ENCODE results near the gene GEMIN7.

The GEMIN7 gene

GRCh38 chr19:45125360-45125759 is 46.3 kb downstream of the GEMIN7 start:
- Histone ChIP-seq H3K27ac (ENCODE audit: poor library complexity, severe bottlenecking) (no peak overlapping the region), H3K4me1 (ENCODE audit: insufficient read depth, poor library complexity, severe bottlenecking) (no peaks in the 10 kb centered on the region), H3K27me3 (ENCODE audit: insufficient read depth, poor library complexity, severe bottlenecking) (no peaks in the 10 kb centered on the region), H3K36me3 (ENCODE audit: low read depth) (no peaks in the 10 kb centered on the region; the same call in 1 of the 2 replicates), H3K9me3 (ENCODE audit: severe bottlenecking) (no peaks in the 10 kb centered on the region), H3K4me3 (ENCODE audit: severe bottlenecking) (no peak overlapping the region)
- TF ChIP-seq, protein P1, sequence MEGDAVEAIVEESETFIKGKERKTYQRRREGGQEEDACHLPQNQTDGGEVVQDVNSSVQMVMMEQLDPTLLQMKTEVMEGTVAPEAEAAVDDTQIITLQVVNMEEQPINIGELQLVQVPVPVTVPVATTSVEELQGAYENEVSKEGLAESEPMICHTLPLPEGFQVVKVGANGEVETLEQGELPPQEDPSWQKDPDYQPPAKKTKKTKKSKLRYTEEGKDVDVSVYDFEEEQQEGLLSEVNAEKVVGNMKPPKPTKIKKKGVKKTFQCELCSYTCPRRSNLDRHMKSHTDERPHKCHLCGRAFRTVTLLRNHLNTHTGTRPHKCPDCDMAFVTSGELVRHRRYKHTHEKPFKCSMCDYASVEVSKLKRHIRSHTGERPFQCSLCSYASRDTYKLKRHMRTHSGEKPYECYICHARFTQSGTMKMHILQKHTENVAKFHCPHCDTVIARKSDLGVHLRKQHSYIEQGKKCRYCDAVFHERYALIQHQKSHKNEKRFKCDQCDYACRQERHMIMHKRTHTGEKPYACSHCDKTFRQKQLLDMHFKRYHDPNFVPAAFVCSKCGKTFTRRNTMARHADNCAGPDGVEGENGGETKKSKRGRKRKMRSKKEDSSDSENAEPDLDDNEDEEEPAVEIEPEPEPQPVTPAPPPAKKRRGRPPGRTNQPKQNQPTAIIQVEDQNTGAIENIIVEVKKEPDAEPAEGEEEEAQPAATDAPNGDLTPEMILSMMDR (IDR thresholded peaks at IDR 0.05; ENCODE audit: poor library complexity, severe bottlenecking) = no peak
- ATAC-seq (ENCODE audit: low read depth) = no peak
- no peak for DNase-seq (ENCODE audit: low spot score)

- Histone ChIP-seq H3K27me3 (ENCODE audit: insufficient read depth, poor library complexity, severe bottlenecking) (no peaks in the 10 kb centered on the region), H3K27ac (ENCODE audit: poor library complexity, severe bottlenecking) (no peak overlapping the region), H3K36me3 (ENCODE audit: low read depth) (no peaks in the 10 kb centered on the region; the same call in 1 of the 2 replicates), H3K4me3 (ENCODE audit: severe bottlenecking) (no peak overlapping the region), H3K4me1 (ENCODE audit: insufficient read depth, poor library complexity, severe bottlenecking) (no peaks in the 10 kb centered on the region), H3K9me3 (ENCODE audit: severe bottlenecking) (no peaks in the 10 kb centered on the region)
- no peak for DNase-seq (ENCODE audit: low spot score)
- peak; percentile 65; the same call in 2 of the 3 replicates for ATAC-seq (ENCODE audit: low read depth)
- TF ChIP-seq, protein P1 (IDR thresholded peaks at IDR 0.05; ENCODE audit: poor library complexity, severe bottlenecking) = peak; percentile 63
Measured at GRCh38 chr19:45125975-45126493, 47.0 kb downstream of the GEMIN7 start.

- ATAC-seq (ENCODE audit: low read depth) = no peak
- H3K27ac ChIP-seq (ENCODE audit: poor library complexity, severe bottlenecking) = no peak overlapping the region
- H3K36me3 ChIP-seq (ENCODE audit: low read depth) = no peaks in the 10 kb centered on the region; the same call in 1 of the 2 replicates
- H3K4me3 ChIP-seq (ENCODE audit: severe bottlenecking) = no peak overlapping the region
- TF ChIP-seq, protein P1 (IDR thresholded peaks at IDR 0.05; ENCODE audit: poor library complexity, severe bottlenecking) = no peak
- no peaks in the 10 kb centered on the region for H3K27me3 ChIP-seq (ENCODE audit: insufficient read depth, poor library complexity, severe bottlenecking)
- no peaks in the 10 kb centered on the region for H3K9me3 ChIP-seq (ENCODE audit: severe bottlenecking)
- DNase-seq (ENCODE audit: low spot score) = no peak
- H3K4me1 ChIP-seq (ENCODE audit: insufficient read depth, poor library complexity, severe bottlenecking) = no peaks in the 10 kb centered on the region
Measured at GRCh38 chr19:45126654-45127053, 47.6 kb downstream of the GEMIN7 start.

GRCh38 chr19:45128146-45128545 is 49.1 kb downstream of the GEMIN7 start:
- TF ChIP-seq, protein P1 (IDR thresholded peaks at IDR 0.05; ENCODE audit: poor library complexity, severe bottlenecking) = no peak
- Histone ChIP-seq H3K27ac (ENCODE audit: poor library complexity, severe bottlenecking) (no peak overlapping the region), H3K36me3 (ENCODE audit: low read depth) (no peaks in the 10 kb centered on the region; the same call in 1 of the 2 replicates), H3K27me3 (ENCODE audit: insufficient read depth, poor library complexity, severe bottlenecking) (no peaks in the 10 kb centered on the region), H3K4me1 (ENCODE audit: insufficient read depth, poor library complexity, severe bottlenecking) (no peaks in the 10 kb centered on the region), H3K9me3 (ENCODE audit: severe bottlenecking) (no peaks in the 10 kb centered on the region), H3K4me3 (ENCODE audit: severe bottlenecking) (no peak overlapping the region)
- DNase-seq (ENCODE audit: low spot score) = no peak
- no peak for ATAC-seq (ENCODE audit: low read depth)

GRCh38 chr19:45128806-45129205 is 49.7 kb downstream of the GEMIN7 start:
- H3K36me3 ChIP-seq (ENCODE audit: low read depth) = no peaks in the 10 kb centered on the region; the same call in 1 of the 2 replicates
- ATAC-seq (ENCODE audit: low read depth) (no peak), DNase-seq (ENCODE audit: low spot score) (no peak)
- no peaks in the 10 kb centered on the region for H3K27me3 ChIP-seq (ENCODE audit: insufficient read depth, poor library complexity, severe bottlenecking)
- TF ChIP-seq, protein P1 (IDR thresholded peaks at IDR 0.05; ENCODE audit: poor library complexity, severe bottlenecking) = no peak
- H3K9me3 ChIP-seq (ENCODE audit: severe bottlenecking) = no peaks in the 10 kb centered on the region
- no peak overlapping the region for H3K4me3 ChIP-seq (ENCODE audit: severe bottlenecking)
- H3K27ac ChIP-seq (ENCODE audit: poor library complexity, severe bottlenecking) = no peak overlapping the region
- H3K4me1 ChIP-seq (ENCODE audit: insufficient read depth, poor library complexity, severe bottlenecking) = no peaks in the 10 kb centered on the region
